GM19455 (cell line): Measurements from ENCODE around the gene SPCS2.

Experiments
- ATAC-seq: cut with Tn5 transposase; IDR thresholded peaks from one replicate; pipeline ENCODE4 v1.9.1; 2021; ENCODE audit not compliant: unreplicated experiment

Gene SPCS2

GRCh38 chr11:74948898-74949752, at the start of gene SPCS2, which contains the start of gene XRRA1:
TSS of gene SPCS2 (plus strand) at chr11:74949266. CDS start at chr11:74949286, 20 bp downstream.
TSS of gene XRRA1 (minus strand) at chr11:74949091. CDS start at chr11:74940878, 8,213 bp downstream.
- peak; percentile 89 for ATAC-seq

GRCh38 chr11:74902342-74902741, 46.7 kb upstream of the SPCS2 start:
- ATAC-seq: no peak

GRCh38 chr11:74905326-74905725, 43.7 kb upstream of the SPCS2 start:
- no peak for ATAC-seq

- ATAC-seq: no peak
Observed at GRCh38 chr11:74909385-74909784, 39.7 kb upstream of the SPCS2 start.

GRCh38 chr11:74909812-74910211, 39.3 kb upstream of the SPCS2 start:
- no peak for ATAC-seq

GRCh38 chr11:74923125-74923524, 25.9 kb upstream of the SPCS2 start:
- no peak for ATAC-seq

- no peak for ATAC-seq
Observed at GRCh38 chr11:74925281-74925680, 23.8 kb upstream of the SPCS2 start.

GRCh38 chr11:74926304-74927030, 22.6 kb upstream of the SPCS2 start:
- no peak for ATAC-seq

- ATAC-seq: no peak
Observed at GRCh38 chr11:74927496-74927895, 21.6 kb upstream of the SPCS2 start.

GRCh38 chr11:74929431-74930363, 19.4 kb upstream of the SPCS2 start:
- ATAC-seq: peak; percentile 75

- no peak for ATAC-seq
Observed at GRCh38 chr11:74932169-74932568, 16.9 kb upstream of the SPCS2 start.

GRCh38 chr11:74932797-74933196, 16.3 kb upstream of the SPCS2 start:
- ATAC-seq: no peak

- no peak for ATAC-seq
Observed at GRCh38 chr11:74933765-74934164, 15.3 kb upstream of the SPCS2 start.

GRCh38 chr11:74935285-74935684, 13.8 kb upstream of the SPCS2 start:
- ATAC-seq: no peak

GRCh38 chr11:74936087-74936486, 13.0 kb upstream of the SPCS2 start:
- no peak for ATAC-seq

- ATAC-seq: no peak
Observed at GRCh38 chr11:74936976-74937375, 12.1 kb upstream of the SPCS2 start.

GRCh38 chr11:74937696-74938475, 11.2 kb upstream of the SPCS2 start:
- no peak for ATAC-seq

GRCh38 chr11:74941492-74941891, 7.6 kb upstream of the SPCS2 start:
- ATAC-seq: no peak

- no peak for ATAC-seq
Observed at GRCh38 chr11:74942073-74942759, 6.8 kb upstream of the SPCS2 start.

- peak; percentile 28 for ATAC-seq
Observed at GRCh38 chr11:74948546-74948897, 544 bp upstream of the SPCS2 start.
